ENCODE data around the gene ZNF44.
"Not testable (repeated sequence)": the region's sequence is repeated elsewhere in the genome, so short reads cannot be mapped to it uniquely, and the experiment has no call there.

The ZNF44 gene

DNA sequence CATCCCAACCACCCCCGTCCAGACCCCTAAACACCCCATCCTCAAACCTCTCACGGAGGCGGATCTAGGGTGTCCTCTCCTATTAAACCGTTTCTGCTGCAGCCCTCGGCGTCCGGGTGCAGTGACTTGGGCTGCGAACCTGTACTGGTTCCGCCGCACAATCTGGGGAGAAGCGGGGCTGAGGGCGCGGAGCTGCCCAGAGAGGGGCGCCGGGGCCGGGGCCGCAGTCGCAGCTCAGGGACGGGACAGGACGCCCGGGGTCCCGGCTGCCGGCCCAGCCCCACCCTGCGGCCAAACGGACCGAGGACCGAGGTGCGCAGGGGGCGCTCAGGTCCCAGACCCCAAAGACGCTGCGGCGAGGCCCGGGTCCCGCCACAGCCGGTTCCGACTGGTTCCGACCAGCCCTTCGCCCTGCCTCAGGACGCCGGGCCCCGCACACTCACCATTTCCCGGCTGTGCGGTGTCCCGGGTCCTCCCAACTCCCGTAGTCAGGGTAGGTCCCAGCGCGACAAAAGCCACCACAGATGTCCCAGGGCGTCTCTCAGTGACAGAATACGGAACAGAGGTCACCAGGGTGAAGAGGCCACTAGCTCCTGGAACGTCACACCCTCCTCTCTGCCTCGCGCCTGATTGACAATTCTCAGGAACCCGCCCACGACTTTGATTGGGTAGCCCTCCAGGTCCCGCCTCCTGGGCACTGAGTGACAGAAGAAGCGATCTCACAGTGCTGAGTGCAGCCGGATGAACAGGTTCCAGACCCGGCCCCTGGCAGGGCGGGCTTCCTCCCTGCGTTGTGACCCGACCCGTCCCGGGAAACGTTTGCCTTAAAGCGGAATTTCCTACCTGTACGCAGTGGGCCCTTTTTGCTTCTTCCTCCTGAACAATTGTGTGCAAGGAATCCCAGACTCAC lies at the start of gene ZNF44:
Gene ZNF44 (minus strand): TSS at position 635 of the 910 bp plus-strand sequence. CDS start 189 bp downstream, at position 446.
- DNase-seq = peak; percentile 97

DNA sequence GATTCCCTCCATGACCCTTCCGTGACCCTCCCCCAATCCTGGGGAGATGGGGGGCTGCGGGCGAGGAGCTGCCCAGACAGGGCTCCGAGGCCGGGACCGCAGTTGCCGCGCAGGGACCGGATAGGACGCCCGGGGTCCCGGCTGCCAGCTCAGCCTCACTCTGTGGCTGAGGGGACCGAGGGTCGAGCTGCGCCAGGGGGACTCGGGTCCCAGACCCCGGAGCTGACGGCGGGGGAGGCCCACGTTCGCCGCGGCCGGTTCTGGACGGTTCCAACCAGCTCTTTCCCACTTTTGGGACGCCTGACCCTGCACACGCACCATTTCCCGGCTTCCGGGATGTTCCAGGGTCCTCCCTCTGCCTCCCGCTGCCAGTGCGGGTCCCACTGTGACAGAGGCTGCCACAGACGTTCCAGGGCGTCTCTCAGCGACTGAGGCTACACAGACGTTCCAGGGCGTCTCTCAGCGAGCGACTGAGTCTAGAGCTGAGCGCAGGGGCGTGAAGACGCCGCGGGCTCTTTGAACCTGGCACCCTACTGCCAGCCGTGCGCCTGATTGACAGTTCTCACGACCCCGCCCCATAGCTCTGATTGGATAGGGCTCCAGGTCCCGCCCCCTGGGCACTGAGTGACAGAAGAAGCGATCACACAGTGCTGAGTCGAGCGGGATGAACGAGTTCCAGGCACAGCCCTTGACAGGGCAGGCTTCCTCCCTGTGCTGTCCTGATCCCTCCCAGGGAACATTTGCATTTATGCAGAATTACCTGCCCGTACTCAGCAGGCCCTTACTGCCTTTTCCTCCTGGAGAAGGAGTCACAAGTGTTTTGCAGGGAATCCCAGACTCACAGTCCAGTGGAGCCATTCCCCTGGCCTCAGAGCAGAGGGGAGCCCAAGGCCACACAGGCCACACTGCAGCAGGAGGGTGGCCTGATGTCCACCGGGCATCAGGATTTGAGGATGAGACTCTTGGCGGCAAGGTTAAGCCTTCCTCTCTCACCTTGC lies 38.8 kb upstream of the ZNF44 start, which contains the start of gene ZNF563:
Gene ZNF563 (minus strand): TSS at position 472 of the 998 bp plus-strand sequence. CDS start 151 bp downstream, at position 321.
- DNase-seq = peak; percentile 99

GRCh38 chr19:12331211-12331941 lies 36.7 kb upstream of the ZNF44 start:
- DNase-seq = peak; percentile 89

GRCh38 chr19:12330340-12330739 lies 35.7 kb upstream of the ZNF44 start:
- no peak for DNase-seq

- DNase-seq = no peak
These were observed 31.0 kb upstream of the ZNF44 start for GRCh38 chr19:12325690-12326089.

DNA sequence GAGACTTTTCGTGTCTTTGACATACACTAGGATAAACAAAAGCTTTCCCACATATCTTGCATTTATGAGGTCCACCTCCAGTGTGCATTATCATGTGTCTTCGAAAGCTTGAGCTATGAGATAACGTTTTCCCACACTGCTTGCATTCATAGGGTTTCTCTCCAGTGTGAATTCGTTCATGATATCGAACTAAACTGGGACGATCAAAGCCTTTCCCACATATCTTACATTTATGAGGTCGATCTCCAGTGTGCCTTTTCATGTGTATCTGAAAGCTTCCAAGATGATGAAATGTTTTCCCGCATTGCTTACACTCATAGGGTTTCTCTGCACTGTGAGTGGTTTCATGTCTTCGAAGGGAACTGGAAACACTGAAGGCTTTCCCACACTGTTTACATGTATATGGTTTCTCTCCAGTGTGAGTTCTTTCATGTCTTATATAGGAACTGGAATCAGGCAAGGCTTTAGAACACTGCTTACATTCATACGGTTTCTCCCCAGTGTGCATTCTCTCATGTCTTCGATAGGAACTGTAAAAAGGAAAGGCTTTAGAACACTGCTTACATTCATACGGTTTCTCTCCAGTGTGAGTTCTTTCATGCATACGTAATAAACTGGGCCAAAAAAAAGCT lies 24.2 kb upstream of the ZNF44 start:
- no peak for DNase-seq

DNA sequence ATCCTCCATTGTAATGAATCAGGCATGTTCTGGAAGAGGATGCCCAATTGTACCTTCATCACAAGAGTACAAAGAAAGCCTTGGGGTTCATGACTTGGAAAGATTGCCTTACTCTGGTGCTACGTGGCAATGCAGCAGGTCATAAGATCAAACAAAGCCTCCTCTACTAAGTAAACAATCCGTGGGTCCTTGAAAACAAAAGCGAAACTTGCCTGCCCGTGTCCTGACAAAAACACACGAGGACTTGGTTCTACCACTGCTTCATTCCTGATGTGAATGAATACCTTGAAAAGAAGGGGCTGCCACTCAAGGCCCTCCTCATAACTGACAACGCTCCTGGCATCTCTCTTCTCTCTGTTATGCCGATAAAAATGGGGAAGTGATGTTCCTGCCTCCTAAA lies 19.9 kb upstream of the ZNF44 start:
- DNase-seq = no peak

DNA sequence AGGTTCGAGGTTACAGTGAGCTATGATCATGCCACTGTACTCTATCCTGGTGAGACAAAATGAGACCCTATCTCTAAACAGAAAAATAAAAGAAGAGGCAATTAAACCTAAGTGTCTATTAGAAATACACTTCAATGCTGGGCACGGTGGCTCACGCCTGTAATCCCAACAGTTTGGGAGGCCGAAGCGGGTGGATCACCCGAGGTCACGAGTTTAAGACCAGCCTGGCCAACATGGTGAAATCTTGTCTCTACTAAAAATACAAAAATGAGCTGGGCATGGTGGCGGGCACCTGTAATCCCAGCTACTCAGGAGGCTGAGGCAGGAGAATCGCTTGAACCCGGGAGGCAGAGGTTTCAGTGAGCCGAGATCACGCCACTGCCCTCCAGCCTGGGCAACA lies 14.2 kb upstream of the ZNF44 start:
- DNase-seq = not testable (repeated sequence)

DNA sequence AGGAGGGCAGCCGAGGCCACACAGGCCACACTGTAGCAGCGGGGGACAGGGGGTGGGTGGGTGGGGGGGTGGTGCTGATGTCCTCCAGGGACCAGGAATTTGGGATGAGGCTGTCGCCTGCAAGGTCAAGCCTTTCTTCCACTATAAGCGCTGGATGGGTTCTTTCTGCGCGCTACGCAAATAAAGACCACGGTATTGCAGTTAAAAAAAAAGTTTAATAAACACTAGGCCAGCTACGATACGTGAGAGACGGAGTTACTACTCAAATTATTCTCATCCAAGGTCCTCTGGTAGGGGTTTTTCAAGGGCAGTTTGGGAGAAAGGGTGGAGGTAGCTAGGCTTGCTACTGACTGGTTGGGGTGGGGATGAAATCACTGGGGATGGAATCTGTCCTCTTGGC lies 508 bp upstream of the ZNF44 start:
- DNase-seq = no peak

DNA sequence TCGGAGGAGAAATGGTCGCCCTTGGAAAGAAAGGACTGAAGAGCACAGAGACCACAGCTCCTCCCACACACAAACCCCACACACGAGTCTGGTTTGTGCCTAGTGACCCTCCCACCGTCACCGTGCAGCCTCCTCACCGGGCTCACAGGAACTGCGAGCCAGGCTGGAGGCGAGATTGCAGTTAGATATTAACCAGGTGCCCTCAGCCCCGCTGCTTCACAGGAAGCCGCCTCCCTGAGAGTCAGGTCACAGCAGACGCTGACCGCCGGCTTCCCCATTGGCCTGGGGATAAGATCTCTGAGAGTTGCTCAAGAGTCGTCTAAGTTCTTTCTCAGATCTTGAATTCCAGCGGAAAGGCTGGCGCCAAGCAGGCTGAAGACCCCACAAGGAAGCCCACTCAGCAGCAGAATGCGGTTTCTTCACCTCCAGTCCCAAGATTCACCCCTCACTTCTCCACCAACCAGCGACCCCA lies 870 bp downstream of the ZNF44 start:
- peak; percentile 52 for DNase-seq

GRCh38 chr19:12289790-12290065 lies 5.0 kb downstream of the ZNF44 start:
- DNase-seq = no peak

GRCh38 chr19:12287958-12288500 lies 6.7 kb downstream of the ZNF44 start:
- no peak for DNase-seq

GRCh38 chr19:12284631-12285030 lies 10.1 kb downstream of the ZNF44 start:
- DNase-seq = no peak

- DNase-seq = no peak
These were observed 10.5 kb downstream of the ZNF44 start for GRCh38 chr19:12284226-12284625.

DNA sequence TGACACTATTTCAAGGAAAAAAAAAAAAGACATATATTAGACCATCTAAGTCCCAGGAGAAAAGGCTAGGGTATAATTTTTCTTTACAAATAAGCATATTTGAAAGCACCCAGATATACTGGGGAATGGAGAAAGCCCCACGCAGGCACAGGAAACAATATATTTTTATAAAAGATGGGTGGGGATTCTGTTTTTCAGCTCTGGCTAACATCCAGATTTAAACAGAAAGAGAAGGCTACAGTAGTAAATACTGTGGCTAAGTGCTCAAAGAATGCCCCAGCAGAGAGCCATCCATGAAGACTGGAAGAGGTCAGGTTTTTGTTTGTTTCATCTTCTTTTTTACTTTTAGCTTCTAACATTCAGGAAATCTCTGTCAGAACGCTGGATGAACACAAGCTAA lies 16.0 kb downstream of the ZNF44 start:
- DNase-seq = no peak

DNA sequence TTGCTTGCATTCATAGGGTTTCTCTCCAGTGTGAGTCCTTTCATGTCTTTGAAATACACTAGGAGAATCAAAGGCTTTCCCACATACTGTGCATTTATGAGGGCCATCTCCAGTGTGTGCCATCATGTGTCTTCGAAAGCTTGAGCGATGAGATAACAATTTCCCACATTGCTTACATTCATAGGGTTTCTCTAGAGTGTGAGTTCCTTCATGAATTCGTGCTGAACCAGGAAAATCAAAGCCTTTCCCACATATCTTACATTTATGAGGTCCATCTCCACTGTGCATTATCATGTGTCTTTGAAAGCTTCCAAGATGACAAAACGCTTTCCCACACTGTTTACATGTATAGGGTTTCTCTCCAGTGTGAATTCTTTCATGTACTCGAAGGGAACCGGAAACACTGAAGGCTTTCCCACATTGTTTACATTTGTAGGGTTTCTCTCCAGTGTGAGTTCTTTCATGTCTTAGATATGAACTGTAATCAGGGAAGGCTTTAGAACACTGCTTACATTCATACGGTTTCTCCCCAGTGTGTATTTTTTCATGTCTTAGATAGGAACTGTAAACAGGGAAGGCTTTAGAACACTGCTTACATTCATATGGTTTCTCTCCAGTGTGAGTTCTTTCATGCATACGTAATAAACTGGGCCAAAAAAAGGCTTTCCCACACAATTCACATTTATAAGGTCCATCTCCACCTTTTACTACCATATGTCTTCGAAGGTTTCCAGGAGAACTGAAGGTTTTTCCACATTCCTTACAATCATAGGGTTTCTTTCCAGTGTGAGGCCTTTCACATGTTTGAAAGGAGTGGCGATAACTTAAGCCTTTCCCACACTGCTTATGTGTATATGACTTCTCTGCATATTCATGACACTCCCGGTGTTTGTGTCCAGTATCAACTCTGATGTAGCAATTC lies 21.4 kb downstream of the ZNF44 start:
- DNase-seq = no peak

GRCh38 chr19:12272386-12272785 lies 22.3 kb downstream of the ZNF44 start:
- no peak for DNase-seq

GRCh38 chr19:12270854-12271253 lies 23.8 kb downstream of the ZNF44 start:
- DNase-seq = no peak

- no peak for DNase-seq
These were observed 28.6 kb downstream of the ZNF44 start for GRCh38 chr19:12265921-12266704.

- DNase-seq = no peak
These were observed 33.1 kb downstream of the ZNF44 start for GRCh38 chr19:12261554-12261953.
